ENCODE measurements around the gene ITGAV. TPM values are rescaled to one million over a fixed set of nuclear protein-coding genes. Genes with fewer than 3 reads are reported as not detected.
A peak's percentile ranks its signal among the peaks of the same experiment; 100 is the strongest.

Gene ITGAV
- total RNA-seq, 1 donor: 311 TPM

DNA sequence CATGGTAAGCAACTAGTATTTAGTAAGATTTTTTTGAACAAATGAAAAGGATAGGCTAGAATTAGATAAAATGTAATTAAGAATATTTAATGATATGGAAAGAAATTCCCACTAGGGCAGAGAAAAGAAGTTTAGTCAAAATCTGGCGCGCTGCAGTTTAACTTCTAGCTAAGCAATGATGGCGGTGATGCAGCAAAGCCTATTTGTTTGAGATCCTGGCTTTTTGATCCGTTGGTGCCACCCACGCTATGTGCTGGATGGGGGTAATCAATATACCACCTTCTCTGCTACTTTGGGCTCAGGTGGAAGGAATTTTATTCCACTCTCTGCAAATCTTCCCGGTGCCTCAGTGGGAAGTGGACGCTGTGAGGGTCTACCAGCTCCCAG lies 103.6 kb downstream of the ITGAV start:
- Histone ChIP-seq H3K79me2 (ENCODE audit: insufficient read depth, low read length) (peaks cover 27% of the 10 kb centered on the region), H3K27ac (ENCODE audit: low read depth, low read length) (peak overlapping the region; percentile 14), H3K9me3 (ENCODE audit: low read depth, low read length) (no peaks in the 10 kb centered on the region), H2AFZ (ENCODE audit: low read length) (peak overlapping the region; percentile 89), H3K4me3 (ENCODE audit: insufficient read depth, low read length) (peak overlapping the region; percentile 90), H3K4me1 (ENCODE audit: insufficient read depth, low read length) (peaks cover 18% of the 10 kb centered on the region), H3K4me2 (ENCODE audit: insufficient read depth, low read length) (peak overlapping the region; percentile 97), H4K20me1 (ENCODE audit: insufficient read depth, low read length) (peaks cover 3% of the 10 kb centered on the region), H3K36me3 (ENCODE audit: insufficient read depth, low read length) (no peaks in the 10 kb centered on the region), H3K27me3 (ENCODE audit: insufficient read depth, low read length) (no peaks in the 10 kb centered on the region)
- TF ChIP-seq CTCF (IDR thresholded peaks at IDR 0.05; ENCODE audit: extremely low read depth, low read depth, low read length): no peak
- DNase-seq (ENCODE audit: insufficient read length, low spot score, missing footprints): no peak

GRCh38 chr2:186695081-186695756 lies 105.4 kb downstream of the ITGAV start:
- Histone ChIP-seq H3K36me3 (ENCODE audit: insufficient read depth, low read length) (no peaks in the 10 kb centered on the region), H3K79me2 (ENCODE audit: insufficient read depth, low read length) (peaks cover 45% of the 10 kb centered on the region), H3K4me1 (ENCODE audit: insufficient read depth, low read length) (peaks cover 18% of the 10 kb centered on the region), H3K9me3 (ENCODE audit: low read depth, low read length) (no peaks in the 10 kb centered on the region), H3K4me2 (ENCODE audit: insufficient read depth, low read length) (peak overlapping the region; percentile 97), H4K20me1 (ENCODE audit: insufficient read depth, low read length) (peaks cover 3% of the 10 kb centered on the region), H3K27ac (ENCODE audit: low read depth, low read length) (peak overlapping the region; percentile 82), H3K27me3 (ENCODE audit: insufficient read depth, low read length) (no peaks in the 10 kb centered on the region), H2AFZ (ENCODE audit: low read length) (peak overlapping the region; percentile 84), H3K4me3 (ENCODE audit: insufficient read depth, low read length) (peak overlapping the region; percentile 90)
- peak; percentile 89 for DNase-seq (ENCODE audit: insufficient read length, low spot score, missing footprints)
- no peak for TF ChIP-seq CTCF (IDR thresholded peaks at IDR 0.05; ENCODE audit: extremely low read depth, low read depth, low read length)

DNA sequence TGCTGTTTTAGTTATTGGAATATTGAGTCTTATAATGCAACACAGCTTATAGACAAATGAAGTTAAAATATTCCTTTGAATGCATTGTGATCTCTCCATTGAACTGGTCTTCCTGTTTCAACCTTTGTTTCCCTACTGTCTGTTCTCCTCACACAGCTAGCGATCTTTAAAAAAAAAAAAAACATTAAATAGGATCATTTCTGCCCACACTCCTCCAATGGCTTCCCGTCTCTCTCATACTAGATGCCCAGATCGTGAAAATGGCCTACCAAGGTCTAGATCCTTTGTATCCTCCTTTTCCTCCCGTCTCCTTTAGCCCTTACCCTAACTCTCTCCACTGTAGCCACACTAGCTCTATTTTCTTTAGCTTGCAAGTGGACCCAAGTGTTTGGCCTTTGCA lies 106.4 kb downstream of the ITGAV start:
- Histone ChIP-seq H3K27me3 (ENCODE audit: insufficient read depth, low read length) (no peaks in the 10 kb centered on the region), H3K36me3 (ENCODE audit: insufficient read depth, low read length) (no peaks in the 10 kb centered on the region), H2AFZ (ENCODE audit: low read length) (no peak overlapping the region), H3K4me3 (ENCODE audit: insufficient read depth, low read length) (no peak overlapping the region), H3K4me1 (ENCODE audit: insufficient read depth, low read length) (peaks cover 18% of the 10 kb centered on the region), H3K27ac (ENCODE audit: low read depth, low read length) (no peak overlapping the region), H3K4me2 (ENCODE audit: insufficient read depth, low read length) (no peak overlapping the region), H3K9me3 (ENCODE audit: low read depth, low read length) (no peaks in the 10 kb centered on the region), H3K79me2 (ENCODE audit: insufficient read depth, low read length) (peaks cover 48% of the 10 kb centered on the region), H4K20me1 (ENCODE audit: insufficient read depth, low read length) (peaks cover 3% of the 10 kb centered on the region)
- no peak for TF ChIP-seq CTCF (IDR thresholded peaks at IDR 0.05; ENCODE audit: extremely low read depth, low read depth, low read length)
- no peak for DNase-seq (ENCODE audit: insufficient read length, low spot score, missing footprints)

- H3K4me2 ChIP-seq (ENCODE audit: insufficient read depth, low read length): no peak overlapping the region
- peak overlapping the region; percentile 44 for H3K27ac ChIP-seq (ENCODE audit: low read depth, low read length)
- DNase-seq (ENCODE audit: insufficient read length, low spot score, missing footprints): no peak
- H3K4me3 ChIP-seq (ENCODE audit: insufficient read depth, low read length): no peak overlapping the region
- peaks cover 50% of the 10 kb centered on the region for H3K79me2 ChIP-seq (ENCODE audit: insufficient read depth, low read length)
- TF ChIP-seq CTCF (IDR thresholded peaks at IDR 0.05; ENCODE audit: extremely low read depth, low read depth, low read length): no peak
- no peaks in the 10 kb centered on the region for H3K9me3 ChIP-seq (ENCODE audit: low read depth, low read length)
- H3K36me3 ChIP-seq (ENCODE audit: insufficient read depth, low read length): no peaks in the 10 kb centered on the region
- H3K27me3 ChIP-seq (ENCODE audit: insufficient read depth, low read length): no peaks in the 10 kb centered on the region
- peaks cover 18% of the 10 kb centered on the region for H3K4me1 ChIP-seq (ENCODE audit: insufficient read depth, low read length)
- no peak overlapping the region for H2AFZ ChIP-seq (ENCODE audit: low read length)
- peaks cover 3% of the 10 kb centered on the region for H4K20me1 ChIP-seq (ENCODE audit: insufficient read depth, low read length)
Measured at GRCh38 chr2:186696804-186697203, 106.9 kb downstream of the ITGAV start.

Measured in osteoblast (primary cell).